ENCODE data around the gene UNK.
"Not testable (repeated sequence)": the region's sequence is repeated elsewhere in the genome, so short reads cannot be mapped to it uniquely, and the experiment has no call there.

The UNK gene

GRCh38 chr17:75849279-75849646, 64.7 kb downstream of the UNK start:
- no peak for DNase-seq (ENCODE audit: low read depth in 2 of 2)

- DNase-seq (ENCODE audit: low read depth in 2 of 2) = no peak
Measured at GRCh38 chr17:75849724-75850123, 65.1 kb downstream of the UNK start.

- DNase-seq (ENCODE audit: low read depth in 2 of 2) = no peak
Measured at GRCh38 chr17:75850928-75851692, 66.5 kb downstream of the UNK start.

- DNase-seq (ENCODE audit: low read depth in 2 of 2) = not testable (repeated sequence)
Measured at GRCh38 chr17:75851693-75851991, 67.0 kb downstream of the UNK start.

GRCh38 chr17:75853433-75853832, 68.8 kb downstream of the UNK start:
- DNase-seq (ENCODE audit: low read depth in 2 of 2) = no peak

- DNase-seq (ENCODE audit: low read depth in 2 of 2) = no peak
Measured at GRCh38 chr17:75854101-75854748, 69.6 kb downstream of the UNK start.

GRCh38 chr17:75854881-75855309, 70.3 kb downstream of the UNK start:
- no peak for DNase-seq (ENCODE audit: low read depth in 2 of 2)

- DNase-seq (ENCODE audit: low read depth in 2 of 2) = peak; percentile 94 to 96
Measured at GRCh38 chr17:75855310-75856061, 70.9 kb downstream of the UNK start, which contains the start of gene WBP2. WBP2 (minus strand) TSS chr17:75855335; CDS start chr17:75855297, 38 bp downstream.

- DNase-seq (ENCODE audit: low read depth in 2 of 2) = no peak
Measured at GRCh38 chr17:75856062-75856756, 71.6 kb downstream of the UNK start.

- DNase-seq (ENCODE audit: low read depth in 2 of 2) = not testable (repeated sequence)
Measured at GRCh38 chr17:75859358-75859757, 74.8 kb downstream of the UNK start.

- no peak for DNase-seq (ENCODE audit: low read depth in 2 of 2)
Measured at GRCh38 chr17:75861927-75862317, 77.3 kb downstream of the UNK start.

- DNase-seq (ENCODE audit: low read depth in 2 of 2) = peak in 1 of 2 donors; percentile 25
Measured at GRCh38 chr17:75864448-75864871, 79.9 kb downstream of the UNK start.

- DNase-seq (ENCODE audit: low read depth in 2 of 2) = not testable (repeated sequence)
Measured at GRCh38 chr17:75864887-75865286, 80.3 kb downstream of the UNK start.

- not testable (repeated sequence) for DNase-seq (ENCODE audit: low read depth in 2 of 2)
Measured at GRCh38 chr17:75865404-75866188, 81.0 kb downstream of the UNK start.

GRCh38 chr17:75868730-75869281, 84.2 kb downstream of the UNK start:
- DNase-seq (ENCODE audit: low read depth in 2 of 2) = not testable (repeated sequence)

GRCh38 chr17:75869282-75870141, 84.9 kb downstream of the UNK start:
- DNase-seq (ENCODE audit: low read depth in 2 of 2) = no peak

GRCh38 chr17:75870228-75870627, 85.6 kb downstream of the UNK start:
- DNase-seq (ENCODE audit: low read depth in 2 of 2) = not testable (repeated sequence)

GRCh38 chr17:75872434-75873351, 88.1 kb downstream of the UNK start:
- no peak for DNase-seq (ENCODE audit: low read depth in 2 of 2)
